Measurements from ENCODE around the gene KLF9. TPM values are rescaled to one million over a fixed set of nuclear protein-coding genes. Genes with fewer than 3 reads are reported as not detected.
A peak's percentile ranks its signal among the peaks of the same experiment; 100 is the strongest.

KLF9 gene
- total RNA-seq, 1 experiment from 2014 or later: 7.0 TPM

GRCh38 chr9:70352356-70352755 lies 62.1 kb downstream of the KLF9 start:
- H3K9me2 ChIP-seq (ENCODE audit: insufficient read depth): no peaks in the 10 kb centered on the region
- TF ChIP-seq EZH2 (IDR thresholded peaks at IDR 0.05; ENCODE audit: low read depth) (no peak), CTCF (conservative IDR thresholded peaks at IDR 0.05) (no peak)
- no peaks in the 10 kb centered on the region for H3K4me1 ChIP-seq (replicated peaks; ENCODE audit: insufficient read depth)
- peaks cover 8% of the 10 kb centered on the region for H3K36me3 ChIP-seq (ENCODE audit: low read depth)
- H3K9me3 ChIP-seq (ENCODE audit: insufficient read depth, low read depth): no peaks in the 10 kb centered on the region
- H2AFZ ChIP-seq: no peak overlapping the region
- no peak for DNase-seq
- ChIA-PET CTCF (no interaction called here), POLR2A (ENCODE audit: unreplicated experiment) (interaction anchor here (0.5 kb wide), 1 partner anchor 46 kb away, joined by 4 read pairs; no protein-coding TSS in a partner anchor)
- no TSS peak for BruUV-seq (replicated peaks)
- H3K27ac ChIP-seq: no peak overlapping the region
- H3F3A ChIP-seq (ENCODE audit: insufficient read depth, low read depth): peaks cover 4% of the 10 kb centered on the region; the same call in 1 of the 2 replicates
- no peak overlapping the region for H3K4me3 ChIP-seq
- H3K79me2 ChIP-seq (ENCODE audit: low read depth): no peaks in the 10 kb centered on the region
- H4K20me1 ChIP-seq (ENCODE audit: insufficient read depth): no peaks in the 10 kb centered on the region
- no peak overlapping the region for H3K4me2 ChIP-seq
- intact Hi-C loops (cut with micrococcal nuclease; ENCODE audit: unreplicated experiment): no loop called here
- no peaks in the 10 kb centered on the region for H3K27me3 ChIP-seq (ENCODE audit: insufficient read depth, low read depth)

- no peak overlapping the region for H3K4me2 ChIP-seq
- H3F3A ChIP-seq (ENCODE audit: insufficient read depth, low read depth): 0 out of 2 replicates have a peak, but pooled peaks cover 4% of the 10 kb centered on the region
- no peak for TF ChIP-seq EZH2 (IDR thresholded peaks at IDR 0.05; ENCODE audit: low read depth)
- TF ChIP-seq CTCF (conservative IDR thresholded peaks at IDR 0.05): no peak
- no peak for DNase-seq
- POLR2A ChIA-PET (ENCODE audit: unreplicated experiment): no interaction called here
- no TSS peak for BruUV-seq (replicated peaks)
- H2AFZ ChIP-seq: no peak overlapping the region
- no peaks in the 10 kb centered on the region for H3K9me2 ChIP-seq (ENCODE audit: insufficient read depth)
- intact Hi-C loops (cut with micrococcal nuclease; ENCODE audit: unreplicated experiment): loop anchor here (10.0 kb wide), 1 partner anchor 168 kb away; no protein-coding TSS in a partner anchor
- CTCF ChIA-PET: no interaction called here
- H3K79me2 ChIP-seq (ENCODE audit: low read depth): no peaks in the 10 kb centered on the region
- no peak overlapping the region for H3K4me3 ChIP-seq
- H3K27ac ChIP-seq: no peak overlapping the region
- no peaks in the 10 kb centered on the region for H4K20me1 ChIP-seq (ENCODE audit: insufficient read depth)
- no peaks in the 10 kb centered on the region for H3K4me1 ChIP-seq (replicated peaks; ENCODE audit: insufficient read depth)
- no peaks in the 10 kb centered on the region for H3K9me3 ChIP-seq (ENCODE audit: insufficient read depth, low read depth)
- no peaks in the 10 kb centered on the region for H3K27me3 ChIP-seq (ENCODE audit: insufficient read depth, low read depth)
- H3K36me3 ChIP-seq (ENCODE audit: low read depth): peaks cover 22% of the 10 kb centered on the region
Measured at GRCh38 chr9:70347046-70347445, 67.4 kb downstream of the KLF9 start.

GRCh38 chr9:70340572-70340971 lies 73.9 kb downstream of the KLF9 start:
- H3K4me2 ChIP-seq: no peak overlapping the region
- H3K36me3 ChIP-seq (ENCODE audit: low read depth): peaks cover 11% of the 10 kb centered on the region; the same call in 1 of the 2 replicates
- no peak overlapping the region for H3K27ac ChIP-seq
- no peak overlapping the region for H3K4me3 ChIP-seq
- H2AFZ ChIP-seq: no peak overlapping the region
- no peaks in the 10 kb centered on the region for H3K79me2 ChIP-seq (ENCODE audit: low read depth)
- intact Hi-C loops (cut with micrococcal nuclease; ENCODE audit: unreplicated experiment): loop anchor here (1.0 to 10.0 kb wide), 2 partner anchors 174 to 262 kb away; no protein-coding TSS in a partner anchor
- H3K9me3 ChIP-seq (ENCODE audit: insufficient read depth, low read depth): no peaks in the 10 kb centered on the region
- peaks cover 15% of the 10 kb centered on the region; the same call in 1 of the 2 replicates for H3F3A ChIP-seq (ENCODE audit: insufficient read depth, low read depth)
- ChIA-PET POLR2A (ENCODE audit: unreplicated experiment) (interaction anchor here (0.6 kb wide), 1 partner anchor 234 kb away, joined by 6 read pairs; no protein-coding TSS in a partner anchor), CTCF (interaction anchor here (1.2 kb wide), 1 partner anchor 262 kb away, joined by 5 read pairs; no protein-coding TSS in a partner anchor)
- no peaks in the 10 kb centered on the region for H3K9me2 ChIP-seq (ENCODE audit: insufficient read depth)
- no peaks in the 10 kb centered on the region for H3K27me3 ChIP-seq (ENCODE audit: insufficient read depth, low read depth)
- H3K4me1 ChIP-seq (replicated peaks; ENCODE audit: insufficient read depth): no peaks in the 10 kb centered on the region
- peaks cover 5% of the 10 kb centered on the region; the same call in 1 of the 2 replicates for H4K20me1 ChIP-seq (ENCODE audit: insufficient read depth)
- no peak for TF ChIP-seq EZH2 (IDR thresholded peaks at IDR 0.05; ENCODE audit: low read depth)
- TF ChIP-seq CTCF (conservative IDR thresholded peaks at IDR 0.05): peak; percentile 78
- no TSS peak for BruUV-seq (replicated peaks)
- DNase-seq: no peak

Other genes with a start within 250 kb of the KLF9 start
- gene SMC5, start 155.7 kb downstream of the KLF9 start, total RNA-seq (2021): 34.4 and 41.9 TPM in 2 replicates